ENCODE results near the gene CDPF1.

DNA sequence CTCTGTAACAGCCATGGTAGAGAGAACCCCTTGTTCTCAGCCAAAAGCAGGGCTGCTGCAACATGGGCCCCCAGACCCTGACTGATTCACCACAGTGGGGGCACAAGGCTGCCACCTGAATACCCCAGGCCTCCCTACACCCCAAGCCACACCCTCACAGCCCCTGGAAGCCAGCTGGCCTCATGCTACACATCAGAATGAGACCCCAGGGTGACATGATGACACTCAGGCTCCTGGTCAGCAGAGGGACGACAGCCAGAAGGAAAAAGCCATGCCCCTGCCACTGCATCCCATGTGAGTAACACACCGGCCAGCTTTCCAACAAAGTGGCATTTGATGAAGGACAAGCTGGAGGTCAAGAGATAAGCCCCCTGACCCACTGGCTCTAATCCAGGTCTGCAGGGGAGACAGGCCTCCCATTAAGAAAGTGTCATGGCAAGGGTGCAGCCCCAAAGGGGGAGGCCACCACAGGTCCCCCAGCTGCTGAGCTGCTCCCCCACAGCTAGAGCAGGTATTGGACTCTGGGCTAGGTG, 2.6 kb downstream of the CDPF1 start:
- TF ChIP-seq, protein P1, sequence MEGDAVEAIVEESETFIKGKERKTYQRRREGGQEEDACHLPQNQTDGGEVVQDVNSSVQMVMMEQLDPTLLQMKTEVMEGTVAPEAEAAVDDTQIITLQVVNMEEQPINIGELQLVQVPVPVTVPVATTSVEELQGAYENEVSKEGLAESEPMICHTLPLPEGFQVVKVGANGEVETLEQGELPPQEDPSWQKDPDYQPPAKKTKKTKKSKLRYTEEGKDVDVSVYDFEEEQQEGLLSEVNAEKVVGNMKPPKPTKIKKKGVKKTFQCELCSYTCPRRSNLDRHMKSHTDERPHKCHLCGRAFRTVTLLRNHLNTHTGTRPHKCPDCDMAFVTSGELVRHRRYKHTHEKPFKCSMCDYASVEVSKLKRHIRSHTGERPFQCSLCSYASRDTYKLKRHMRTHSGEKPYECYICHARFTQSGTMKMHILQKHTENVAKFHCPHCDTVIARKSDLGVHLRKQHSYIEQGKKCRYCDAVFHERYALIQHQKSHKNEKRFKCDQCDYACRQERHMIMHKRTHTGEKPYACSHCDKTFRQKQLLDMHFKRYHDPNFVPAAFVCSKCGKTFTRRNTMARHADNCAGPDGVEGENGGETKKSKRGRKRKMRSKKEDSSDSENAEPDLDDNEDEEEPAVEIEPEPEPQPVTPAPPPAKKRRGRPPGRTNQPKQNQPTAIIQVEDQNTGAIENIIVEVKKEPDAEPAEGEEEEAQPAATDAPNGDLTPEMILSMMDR (IDR thresholded peaks at IDR 0.05) = no peak
- TF ChIP-seq POLR2AphosphoS5 (IDR thresholded peaks at IDR 0.05; ENCODE audit: low read depth, low read length) = no peak
- TF ChIP-seq SIN3A (IDR thresholded peaks at IDR 0.05; ENCODE audit: borderline replicate concordance, insufficient read depth, low read depth, low read length) = no peak
- TF ChIP-seq, protein P2, sequence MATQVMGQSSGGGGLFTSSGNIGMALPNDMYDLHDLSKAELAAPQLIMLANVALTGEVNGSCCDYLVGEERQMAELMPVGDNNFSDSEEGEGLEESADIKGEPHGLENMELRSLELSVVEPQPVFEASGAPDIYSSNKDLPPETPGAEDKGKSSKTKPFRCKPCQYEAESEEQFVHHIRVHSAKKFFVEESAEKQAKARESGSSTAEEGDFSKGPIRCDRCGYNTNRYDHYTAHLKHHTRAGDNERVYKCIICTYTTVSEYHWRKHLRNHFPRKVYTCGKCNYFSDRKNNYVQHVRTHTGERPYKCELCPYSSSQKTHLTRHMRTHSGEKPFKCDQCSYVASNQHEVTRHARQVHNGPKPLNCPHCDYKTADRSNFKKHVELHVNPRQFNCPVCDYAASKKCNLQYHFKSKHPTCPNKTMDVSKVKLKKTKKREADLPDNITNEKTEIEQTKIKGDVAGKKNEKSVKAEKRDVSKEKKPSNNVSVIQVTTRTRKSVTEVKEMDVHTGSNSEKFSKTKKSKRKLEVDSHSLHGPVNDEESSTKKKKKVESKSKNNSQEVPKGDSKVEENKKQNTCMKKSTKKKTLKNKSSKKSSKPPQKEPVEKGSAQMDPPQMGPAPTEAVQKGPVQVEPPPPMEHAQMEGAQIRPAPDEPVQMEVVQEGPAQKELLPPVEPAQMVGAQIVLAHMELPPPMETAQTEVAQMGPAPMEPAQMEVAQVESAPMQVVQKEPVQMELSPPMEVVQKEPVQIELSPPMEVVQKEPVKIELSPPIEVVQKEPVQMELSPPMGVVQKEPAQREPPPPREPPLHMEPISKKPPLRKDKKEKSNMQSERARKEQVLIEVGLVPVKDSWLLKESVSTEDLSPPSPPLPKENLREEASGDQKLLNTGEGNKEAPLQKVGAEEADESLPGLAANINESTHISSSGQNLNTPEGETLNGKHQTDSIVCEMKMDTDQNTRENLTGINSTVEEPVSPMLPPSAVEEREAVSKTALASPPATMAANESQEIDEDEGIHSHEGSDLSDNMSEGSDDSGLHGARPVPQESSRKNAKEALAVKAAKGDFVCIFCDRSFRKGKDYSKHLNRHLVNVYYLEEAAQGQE (IDR thresholded peaks at IDR 0.05; ENCODE audit: insufficient read depth in 1 of 2, low read depth in 2 of 2, low read length in 1 of 2) = no peak
- TF ChIP-seq TCF7L2 (IDR thresholded peaks at IDR 0.05; ENCODE audit: low read depth, low read length) = no peak

Data from Panc1 (cell line).